Neural progenitor cell (in vitro differentiated cells): ENCODE results near the gene RGS3.

ENCODE experiments used
- EZH2 ChIP-seq: fragments of 200-600 bp; sonication (generic); IDR thresholded peaks from 2 replicates; pipeline ENCODE4 v1.6.1; 2017; ENCODE audit warnings: antibody characterized with exemption, mild to moderate bottlenecking, moderate library complexity
- EZH2phosphoT487 ChIP-seq: fragments of 200-600 bp; sonication (generic); IDR thresholded peaks from 2 replicates; pipeline ENCODE4 v1.6.1; 2017; ENCODE audit warnings: antibody characterized with exemption
- TF ChIP-seq, protein P1 (sequence below): fragments of 200-600 bp; sonication (generic); IDR thresholded peaks from 2 replicates; pipeline ENCODE4 v1.5.1; 2017; ENCODE audit warnings: antibody characterized with exemption, mild to moderate bottlenecking

DNA sequence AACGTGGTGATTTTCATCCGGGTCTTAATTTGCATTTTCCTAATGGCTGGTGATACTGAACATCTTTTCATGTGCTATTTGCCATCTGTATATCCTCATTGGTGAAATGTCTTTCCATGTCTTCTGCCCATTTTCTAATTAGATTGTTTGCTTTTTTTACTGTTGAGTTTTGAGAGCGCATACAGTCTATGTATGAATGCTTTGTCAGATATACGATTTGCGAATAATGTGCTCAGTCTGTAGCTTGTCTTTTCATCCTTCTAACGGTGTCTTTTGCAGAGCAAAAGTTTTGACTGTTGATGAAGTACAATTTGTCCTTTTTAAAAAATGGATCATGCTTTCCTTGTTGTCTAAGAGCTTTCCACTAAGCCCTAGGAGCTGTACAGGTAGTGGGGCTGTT, 143.0 kb downstream of the RGS3 start:
- TF ChIP-seq, protein P1, sequence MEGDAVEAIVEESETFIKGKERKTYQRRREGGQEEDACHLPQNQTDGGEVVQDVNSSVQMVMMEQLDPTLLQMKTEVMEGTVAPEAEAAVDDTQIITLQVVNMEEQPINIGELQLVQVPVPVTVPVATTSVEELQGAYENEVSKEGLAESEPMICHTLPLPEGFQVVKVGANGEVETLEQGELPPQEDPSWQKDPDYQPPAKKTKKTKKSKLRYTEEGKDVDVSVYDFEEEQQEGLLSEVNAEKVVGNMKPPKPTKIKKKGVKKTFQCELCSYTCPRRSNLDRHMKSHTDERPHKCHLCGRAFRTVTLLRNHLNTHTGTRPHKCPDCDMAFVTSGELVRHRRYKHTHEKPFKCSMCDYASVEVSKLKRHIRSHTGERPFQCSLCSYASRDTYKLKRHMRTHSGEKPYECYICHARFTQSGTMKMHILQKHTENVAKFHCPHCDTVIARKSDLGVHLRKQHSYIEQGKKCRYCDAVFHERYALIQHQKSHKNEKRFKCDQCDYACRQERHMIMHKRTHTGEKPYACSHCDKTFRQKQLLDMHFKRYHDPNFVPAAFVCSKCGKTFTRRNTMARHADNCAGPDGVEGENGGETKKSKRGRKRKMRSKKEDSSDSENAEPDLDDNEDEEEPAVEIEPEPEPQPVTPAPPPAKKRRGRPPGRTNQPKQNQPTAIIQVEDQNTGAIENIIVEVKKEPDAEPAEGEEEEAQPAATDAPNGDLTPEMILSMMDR = no peak
- TF ChIP-seq EZH2phosphoT487 = no peak
- no peak for TF ChIP-seq EZH2
